Gastrocnemius medialis (tissue), 4 donors: ENCODE results near the gene LIN54.

Experiments used
- CTCF ChIP-seq, 5 experiments: fragments of 450-650 bp in 3 of 5; fragments of 200-600 bp in 2 of 5; sonication (generic) in 2 of 5; IDR thresholded peaks in 4 of 5; conservative IDR thresholded peaks in 1 of 5; 1 replicate in 4 of 5; 2 replicates in 1 of 5; pipeline ENCODE4 v1.5.1; 2016 to 2019; ENCODE audit warnings: antibody characterized with exemption in 5 of 5, mild to moderate bottlenecking in 3 of 5, moderate library complexity in 3 of 5
- POLR2A ChIP-seq, 2 donors: fragments of 450-650 bp; IDR thresholded peaks; one replicate each; pipeline ENCODE4 v1.6.1; 2017; ENCODE audit warnings: antibody characterized with exemption in 2 of 2, mild to moderate bottlenecking in 2 of 2, moderate library complexity in 2 of 2

- no peak for TF ChIP-seq CTCF (IDR thresholded peaks at IDR 0.05 in 4 of 5, conservative IDR thresholded peaks at IDR 0.05 in 1 of 5)
- no peak for TF ChIP-seq POLR2A (IDR thresholded peaks at IDR 0.05)
Observed at GRCh38 chr4:82969414-82969813, 41.2 kb downstream of the LIN54 start.
